HG02840 (cell line): ENCODE data around the gene NXPH4.
A peak's percentile ranks its signal among the peaks of the same experiment; 100 is the strongest.

Source experiments
- ATAC-seq: cut with Tn5 transposase; IDR thresholded peaks from one replicate; pipeline ENCODE4 v1.9.1; 2021; ENCODE audit warnings: mild to moderate bottlenecking, moderate library complexity, moderate number of reproducible peaks; ENCODE audit not compliant: unreplicated experiment, low FRiP score

The NXPH4 gene

DNA sequence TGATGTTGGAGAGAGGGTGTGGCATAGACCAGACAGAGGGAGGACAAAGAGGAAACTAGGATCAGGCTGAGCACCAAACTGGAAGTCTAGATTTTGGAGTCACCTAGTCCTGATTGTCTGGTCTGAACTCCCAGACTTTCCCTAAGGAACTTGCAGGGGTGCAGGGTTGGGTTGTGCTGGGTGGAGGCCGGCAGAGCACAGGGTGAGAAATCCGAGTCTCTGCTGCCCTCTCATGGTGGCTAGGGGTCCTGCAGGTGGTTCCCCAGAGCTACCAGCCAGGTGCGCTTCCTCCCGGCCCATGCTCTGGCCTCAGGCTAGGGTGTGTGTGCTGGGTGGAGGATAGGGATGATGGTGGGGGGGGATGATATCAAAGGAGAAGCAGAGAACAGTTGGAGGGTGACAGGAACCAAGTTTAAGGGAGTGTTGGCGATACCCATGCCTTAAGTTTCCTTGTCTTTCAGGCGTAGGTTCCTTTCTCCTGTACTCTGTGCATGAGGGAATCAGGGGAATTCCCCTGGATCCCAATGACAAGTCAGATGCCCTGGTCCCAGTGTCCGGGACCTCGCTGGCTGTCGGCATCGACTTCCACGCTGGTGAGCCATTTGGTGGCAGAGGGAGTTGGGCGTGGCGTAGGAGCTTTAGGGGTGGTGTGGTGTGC, 33.5 kb upstream of the NXPH4 start:
- peak; percentile 73 for ATAC-seq

DNA sequence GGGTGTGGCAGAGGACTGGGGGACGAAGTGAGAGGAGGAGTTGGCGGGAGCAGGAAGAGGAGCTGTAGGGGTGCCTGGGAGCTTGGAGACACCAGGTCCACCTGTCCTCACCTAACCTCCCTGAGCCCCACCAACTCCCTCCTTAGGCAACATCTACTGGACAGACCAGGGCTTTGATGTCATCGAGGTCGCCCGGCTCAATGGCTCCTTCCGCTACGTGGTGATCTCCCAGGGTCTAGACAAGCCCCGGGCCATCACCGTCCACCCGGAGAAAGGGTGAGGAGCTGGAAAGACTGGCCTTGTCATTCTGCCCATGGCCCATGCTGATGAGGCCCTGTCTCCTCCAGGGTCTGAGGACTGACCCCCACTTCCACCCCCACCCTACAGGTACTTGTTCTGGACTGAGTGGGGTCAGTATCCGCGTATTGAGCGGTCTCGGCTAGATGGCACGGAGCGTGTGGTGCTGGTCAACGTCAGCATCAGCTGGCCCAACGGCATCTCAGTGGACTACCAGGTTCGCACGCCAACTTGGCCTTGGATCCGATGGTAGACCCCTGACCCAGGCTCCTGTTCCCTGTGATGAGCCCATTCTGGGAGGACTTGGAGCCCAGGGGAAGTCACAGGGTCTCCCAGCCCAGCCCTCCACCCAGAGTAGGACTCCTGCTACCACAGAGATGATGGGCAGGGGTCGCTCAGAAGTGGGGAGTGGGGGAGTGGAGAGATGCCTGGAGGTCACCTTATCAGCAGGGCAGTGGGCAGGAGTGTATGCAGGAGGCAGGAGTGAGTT, 32.5 kb upstream of the NXPH4 start:
- ATAC-seq, result no peak

DNA sequence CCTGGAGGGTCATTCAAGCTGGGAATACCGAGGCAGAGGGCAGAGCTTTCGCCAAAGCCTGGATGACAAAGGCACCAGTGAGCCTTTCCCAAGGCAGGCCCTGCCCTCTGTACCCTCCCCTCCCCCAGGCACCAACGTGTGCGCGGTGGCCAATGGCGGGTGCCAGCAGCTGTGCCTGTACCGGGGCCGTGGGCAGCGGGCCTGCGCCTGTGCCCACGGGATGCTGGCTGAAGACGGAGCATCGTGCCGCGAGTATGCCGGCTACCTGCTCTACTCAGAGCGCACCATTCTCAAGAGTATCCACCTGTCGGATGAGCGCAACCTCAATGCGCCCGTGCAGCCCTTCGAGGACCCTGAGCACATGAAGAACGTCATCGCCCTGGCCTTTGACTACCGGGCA, 31.2 kb upstream of the NXPH4 start:
- no peak for ATAC-seq

DNA sequence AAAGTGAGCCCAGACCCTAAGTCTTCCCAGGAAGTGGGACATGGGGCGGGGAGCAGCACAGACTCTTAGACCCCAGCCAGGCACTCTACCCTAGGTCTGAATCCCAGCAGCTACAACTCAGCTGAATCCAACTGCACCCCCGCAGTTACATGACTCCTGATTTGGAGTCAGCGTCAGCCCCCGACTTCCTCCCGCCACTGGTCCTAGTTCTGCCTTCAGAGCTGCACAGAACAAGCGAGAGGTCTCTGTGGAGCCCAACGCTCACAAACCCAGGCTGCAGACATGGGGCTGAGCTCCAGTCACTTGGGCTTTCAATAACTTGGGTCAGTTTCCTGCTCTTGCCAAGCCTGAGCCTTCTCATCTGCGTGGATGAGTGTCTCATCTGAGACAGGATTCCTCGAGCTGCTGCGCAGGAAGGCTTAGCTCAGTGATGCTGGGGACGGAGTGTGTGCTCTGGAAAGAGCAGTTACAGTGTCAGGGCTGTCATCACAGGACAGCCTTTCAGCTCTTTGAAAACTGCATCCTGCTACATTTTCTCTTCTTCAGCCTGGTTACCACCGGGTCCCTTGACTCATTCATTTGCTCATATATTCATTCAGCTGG, 30.6 kb upstream of the NXPH4 start:
- no peak for ATAC-seq

DNA sequence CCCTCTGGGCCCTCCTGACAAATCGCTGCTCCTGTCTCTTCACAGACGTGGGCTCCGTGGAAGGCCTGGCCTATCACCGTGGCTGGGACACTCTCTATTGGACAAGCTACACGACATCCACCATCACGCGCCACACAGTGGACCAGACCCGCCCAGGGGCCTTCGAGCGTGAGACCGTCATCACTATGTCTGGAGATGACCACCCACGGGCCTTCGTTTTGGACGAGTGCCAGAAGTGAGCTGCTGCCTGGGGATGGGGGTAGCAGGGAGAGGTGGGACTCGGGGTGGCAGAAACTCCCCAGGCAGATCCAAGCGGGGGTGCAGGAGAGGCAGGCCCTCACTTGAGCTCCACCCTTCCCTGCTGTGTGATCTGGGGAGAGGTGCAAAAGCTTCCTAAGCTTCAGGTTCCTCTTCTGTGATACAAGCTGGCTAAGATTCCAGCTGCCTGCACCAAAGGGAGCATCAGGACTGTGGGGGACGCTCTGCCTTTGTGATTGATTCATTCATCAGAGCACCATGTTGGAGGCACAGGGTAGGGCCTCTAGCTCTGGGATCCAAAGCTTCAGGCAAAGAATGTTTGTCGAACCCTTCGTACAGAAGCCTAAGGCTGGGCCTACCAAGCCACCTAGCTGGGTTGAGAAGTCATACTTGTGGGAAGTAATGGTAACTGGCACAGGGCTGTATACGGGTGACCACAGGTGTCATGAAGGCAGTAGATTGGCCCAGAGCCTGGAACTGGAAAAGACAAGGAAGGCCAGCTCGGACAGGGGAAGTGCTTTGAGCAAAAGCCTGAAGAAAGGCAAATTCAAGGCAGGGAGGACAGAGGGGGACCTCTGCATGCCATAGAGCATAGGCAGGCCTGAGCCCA, 29.1 kb upstream of the NXPH4 start:
- ATAC-seq, result no peak

DNA sequence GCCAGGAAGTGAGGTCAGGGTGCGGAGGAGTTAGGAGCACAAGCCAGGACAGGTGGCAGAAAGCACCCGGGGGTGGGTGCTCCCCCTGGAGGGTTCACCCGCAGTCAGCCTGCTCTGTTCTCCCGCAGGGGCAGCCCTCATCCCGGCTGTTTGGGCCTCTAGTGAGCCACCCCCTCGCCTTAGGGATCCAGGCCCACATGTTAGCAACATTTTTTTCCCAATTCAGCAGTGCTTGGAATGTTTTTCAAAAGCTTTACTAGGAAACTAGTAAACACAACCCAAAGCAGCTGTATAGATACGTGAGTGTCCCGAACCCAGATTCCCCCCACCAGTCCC, 28.5 kb upstream of the NXPH4 start:
- no peak for ATAC-seq

DNA sequence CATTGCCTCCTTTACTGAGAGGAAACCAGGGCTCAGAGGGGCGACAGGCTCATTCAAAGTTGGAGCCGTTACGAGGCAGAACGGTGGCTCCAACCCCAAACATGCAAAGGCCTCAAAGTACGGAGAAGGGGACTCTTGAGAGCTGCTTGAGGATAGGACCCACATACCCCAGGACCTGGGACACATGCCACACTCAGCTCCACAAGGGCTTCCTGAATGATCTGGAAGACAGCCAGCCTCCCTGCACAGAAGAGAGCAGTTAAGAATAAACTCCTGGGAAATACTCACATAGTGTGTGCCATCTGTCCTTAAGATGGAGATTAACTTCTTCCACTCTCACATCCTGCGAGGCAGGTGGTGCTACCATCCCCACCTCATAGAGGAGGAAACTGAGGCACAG, 26.6 kb upstream of the NXPH4 start:
- no peak for ATAC-seq

DNA sequence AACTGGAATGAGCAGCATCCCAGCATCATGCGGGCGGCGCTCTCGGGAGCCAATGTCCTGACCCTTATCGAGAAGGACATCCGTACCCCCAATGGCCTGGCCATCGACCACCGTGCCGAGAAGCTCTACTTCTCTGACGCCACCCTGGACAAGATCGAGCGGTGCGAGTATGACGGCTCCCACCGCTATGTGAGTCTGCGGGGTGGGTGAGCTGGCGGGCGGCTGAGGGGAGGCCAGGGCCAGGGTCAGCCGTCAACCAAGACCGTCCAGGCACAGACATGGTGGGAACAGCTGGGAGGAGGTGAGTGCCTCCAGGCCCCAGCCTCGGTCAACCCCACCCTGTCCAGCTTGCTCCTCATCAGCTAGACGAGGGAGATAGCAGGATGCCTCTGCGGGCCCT, 25.8 kb upstream of the NXPH4 start:
- ATAC-seq, result no peak

DNA sequence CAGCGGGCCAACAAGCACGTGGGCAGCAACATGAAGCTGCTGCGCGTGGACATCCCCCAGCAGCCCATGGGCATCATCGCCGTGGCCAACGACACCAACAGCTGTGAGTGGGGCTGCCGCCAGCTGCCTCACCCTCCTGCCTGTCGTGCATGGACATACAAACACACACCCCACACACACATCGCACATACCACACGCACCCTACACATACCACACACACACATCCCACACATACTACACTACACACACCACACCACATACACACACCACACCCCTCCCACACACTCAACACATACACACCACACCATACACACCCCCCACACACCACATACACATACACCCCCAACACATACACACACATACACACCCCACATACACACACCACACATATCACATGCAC, 25.2 kb upstream of the NXPH4 start:
- no peak for ATAC-seq

DNA sequence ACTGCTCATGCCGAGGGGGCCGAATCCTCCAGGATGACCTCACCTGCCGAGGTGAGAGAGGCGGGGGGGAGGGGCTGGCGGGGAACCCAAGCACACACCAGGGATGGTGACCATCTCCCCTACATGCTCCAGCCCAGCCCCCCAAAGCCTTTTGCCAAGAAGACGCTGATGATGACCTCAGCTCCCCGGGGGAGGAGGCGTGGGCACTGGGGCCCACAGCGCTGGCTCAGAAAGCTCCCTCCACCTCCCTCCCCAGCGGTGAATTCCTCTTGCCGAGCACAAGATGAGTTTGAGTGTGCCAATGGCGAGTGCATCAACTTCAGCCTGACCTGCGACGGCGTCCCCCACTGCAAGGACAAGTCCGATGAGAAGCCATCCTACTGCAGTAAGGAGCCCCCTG, 23.7 kb upstream of the NXPH4 start:
- no peak for ATAC-seq

DNA sequence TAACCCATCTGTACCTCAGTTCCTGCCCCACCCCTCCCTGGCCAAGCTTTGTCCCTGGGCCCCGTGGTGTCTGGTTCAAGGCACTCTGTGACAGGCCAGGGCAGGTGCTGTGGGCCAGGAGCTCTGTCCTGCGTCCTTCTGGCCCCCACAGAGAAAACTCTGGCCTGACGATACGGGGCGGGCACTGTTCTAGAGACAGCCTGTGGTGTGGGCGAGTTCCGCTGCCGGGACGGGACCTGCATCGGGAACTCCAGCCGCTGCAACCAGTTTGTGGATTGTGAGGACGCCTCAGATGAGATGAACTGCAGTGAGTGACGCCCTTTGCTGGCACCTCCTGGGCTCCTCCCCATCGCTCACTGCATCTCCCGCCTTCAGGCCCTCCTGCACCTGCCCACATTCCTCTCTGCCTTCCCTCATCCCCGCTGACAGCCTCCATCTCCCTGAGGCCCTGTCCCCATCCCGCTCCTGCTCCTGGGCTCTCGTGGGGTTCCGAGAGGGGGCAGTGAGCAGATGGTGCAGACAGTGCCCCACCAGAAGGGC, 22.8 kb upstream of the NXPH4 start:
- no peak for ATAC-seq

DNA sequence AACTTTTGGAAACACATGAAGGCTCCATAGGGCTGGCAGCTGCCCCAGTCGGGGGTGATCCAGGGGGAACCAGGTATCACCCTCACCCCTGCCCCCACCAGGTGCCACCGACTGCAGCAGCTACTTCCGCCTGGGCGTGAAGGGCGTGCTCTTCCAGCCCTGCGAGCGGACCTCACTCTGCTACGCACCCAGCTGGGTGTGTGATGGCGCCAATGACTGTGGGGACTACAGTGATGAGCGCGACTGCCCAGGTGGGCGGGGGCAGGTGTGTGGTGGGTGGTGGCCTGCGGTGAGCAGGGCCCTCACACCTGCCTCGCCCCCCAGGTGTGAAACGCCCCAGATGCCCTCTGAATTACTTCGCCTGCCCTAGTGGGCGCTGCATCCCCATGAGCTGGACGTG, 22.3 kb upstream of the NXPH4 start:
- no peak for ATAC-seq

DNA sequence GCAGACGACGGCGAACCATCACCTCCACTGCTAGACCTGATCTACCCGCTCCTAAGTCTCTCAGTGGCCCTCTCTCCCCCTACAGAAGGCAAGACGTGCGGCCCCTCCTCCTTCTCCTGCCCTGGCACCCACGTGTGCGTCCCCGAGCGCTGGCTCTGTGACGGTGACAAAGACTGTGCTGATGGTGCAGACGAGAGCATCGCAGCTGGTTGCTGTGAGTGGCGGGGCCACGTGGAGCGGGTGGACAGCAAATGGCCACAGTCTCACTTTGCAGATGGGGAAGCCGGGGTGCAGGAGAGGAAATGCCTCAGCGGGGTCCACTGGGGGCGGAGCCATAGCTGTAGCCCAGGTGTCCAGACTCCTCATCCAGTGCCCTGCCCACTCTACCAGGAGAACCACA, 21.4 kb upstream of the NXPH4 start:
- ATAC-seq, result no peak

DNA sequence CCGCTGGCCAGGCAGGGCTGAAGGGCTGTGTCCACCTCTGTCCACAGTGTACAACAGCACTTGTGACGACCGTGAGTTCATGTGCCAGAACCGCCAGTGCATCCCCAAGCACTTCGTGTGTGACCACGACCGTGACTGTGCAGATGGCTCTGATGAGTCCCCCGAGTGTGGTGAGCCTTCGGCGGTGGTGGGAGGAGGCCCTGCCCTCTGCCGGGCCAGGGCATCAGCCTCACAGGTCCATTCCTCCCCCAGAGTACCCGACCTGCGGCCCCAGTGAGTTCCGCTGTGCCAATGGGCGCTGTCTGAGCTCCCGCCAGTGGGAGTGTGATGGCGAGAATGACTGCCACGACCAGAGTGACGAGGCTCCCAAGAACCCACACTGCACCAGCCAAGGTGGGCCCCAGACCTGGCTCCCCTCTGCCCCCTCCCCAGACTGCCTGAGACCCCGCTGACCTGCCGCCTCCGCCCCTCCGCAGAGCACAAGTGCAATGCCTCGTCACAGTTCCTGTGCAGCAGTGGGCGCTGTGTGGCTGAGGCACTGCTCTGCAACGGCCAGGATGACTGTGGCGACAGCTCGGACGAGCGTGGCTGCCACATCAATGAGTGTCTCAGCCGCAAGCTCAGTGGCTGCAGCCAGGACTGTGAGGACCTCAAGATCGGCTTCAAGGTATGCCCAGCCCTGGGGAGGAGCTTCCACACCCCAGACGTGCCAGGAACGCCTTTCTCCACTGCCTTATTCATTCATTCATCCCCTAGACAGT, 20.8 kb upstream of the NXPH4 start:
- ATAC-seq, result no peak

DNA sequence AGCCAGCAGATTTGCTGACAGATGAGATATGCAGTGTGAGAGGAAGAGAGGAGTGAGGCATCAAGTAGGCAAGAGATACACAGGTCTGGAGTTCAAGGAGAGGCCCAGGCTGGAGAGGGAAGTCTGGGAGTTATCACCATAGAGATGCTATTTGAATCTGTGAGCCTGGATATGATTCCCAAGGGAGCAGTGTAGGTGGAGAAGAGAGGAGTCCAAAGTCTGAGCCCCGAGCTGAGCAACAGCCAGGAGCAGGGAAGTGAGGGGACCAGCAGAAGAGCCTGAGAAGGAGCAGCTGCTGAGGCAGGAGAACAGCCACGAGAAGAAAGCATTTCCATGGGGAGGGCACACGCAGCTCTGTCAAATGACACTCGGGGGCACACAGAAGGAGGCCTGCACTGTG, 20.2 kb upstream of the NXPH4 start:
- ATAC-seq, result no peak

DNA sequence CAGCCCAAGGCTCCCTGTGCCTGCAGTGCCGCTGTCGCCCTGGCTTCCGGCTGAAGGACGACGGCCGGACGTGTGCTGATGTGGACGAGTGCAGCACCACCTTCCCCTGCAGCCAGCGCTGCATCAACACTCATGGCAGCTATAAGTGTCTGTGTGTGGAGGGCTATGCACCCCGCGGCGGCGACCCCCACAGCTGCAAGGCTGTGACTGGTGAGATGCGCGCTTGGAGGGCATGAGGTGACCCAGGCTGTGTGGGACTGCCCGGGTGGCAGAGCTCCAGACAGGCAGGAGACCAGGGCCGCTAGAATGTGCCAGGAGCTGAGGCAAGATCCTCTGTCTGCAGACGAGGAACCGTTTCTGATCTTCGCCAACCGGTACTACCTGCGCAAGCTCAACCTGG, 19.6 kb upstream of the NXPH4 start:
- no peak for ATAC-seq

DNA sequence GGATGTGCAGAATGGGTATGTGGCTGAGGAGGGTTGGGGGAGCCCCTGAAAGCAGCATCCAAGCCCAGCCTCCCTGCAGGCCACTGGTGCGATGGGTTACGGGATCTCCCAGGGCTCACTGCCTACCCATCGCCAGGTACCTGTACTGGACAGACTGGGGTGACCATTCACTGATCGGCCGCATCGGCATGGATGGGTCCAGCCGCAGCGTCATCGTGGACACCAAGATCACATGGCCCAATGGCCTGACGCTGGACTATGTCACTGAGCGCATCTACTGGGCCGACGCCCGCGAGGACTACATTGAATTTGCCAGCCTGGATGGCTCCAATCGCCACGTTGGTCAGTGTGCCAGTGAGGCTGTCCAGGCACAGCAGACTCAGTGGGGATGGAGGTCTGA, 18.3 kb upstream of the NXPH4 start:
- ATAC-seq, result no peak

DNA sequence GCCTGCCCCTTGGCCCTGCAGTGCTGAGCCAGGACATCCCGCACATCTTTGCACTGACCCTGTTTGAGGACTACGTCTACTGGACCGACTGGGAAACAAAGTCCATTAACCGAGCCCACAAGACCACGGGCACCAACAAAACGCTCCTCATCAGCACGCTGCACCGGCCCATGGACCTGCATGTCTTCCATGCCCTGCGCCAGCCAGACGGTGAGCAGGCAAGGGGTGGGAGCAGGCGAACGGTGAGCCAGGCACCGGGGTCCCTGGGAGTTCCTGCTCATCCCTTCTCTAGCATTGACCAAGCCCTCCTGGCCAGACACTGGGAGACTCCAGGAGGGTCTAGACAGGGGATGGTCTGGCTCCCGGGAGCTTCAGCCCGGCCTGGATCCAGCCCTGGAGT, 17.4 kb upstream of the NXPH4 start:
- ATAC-seq, result no peak

DNA sequence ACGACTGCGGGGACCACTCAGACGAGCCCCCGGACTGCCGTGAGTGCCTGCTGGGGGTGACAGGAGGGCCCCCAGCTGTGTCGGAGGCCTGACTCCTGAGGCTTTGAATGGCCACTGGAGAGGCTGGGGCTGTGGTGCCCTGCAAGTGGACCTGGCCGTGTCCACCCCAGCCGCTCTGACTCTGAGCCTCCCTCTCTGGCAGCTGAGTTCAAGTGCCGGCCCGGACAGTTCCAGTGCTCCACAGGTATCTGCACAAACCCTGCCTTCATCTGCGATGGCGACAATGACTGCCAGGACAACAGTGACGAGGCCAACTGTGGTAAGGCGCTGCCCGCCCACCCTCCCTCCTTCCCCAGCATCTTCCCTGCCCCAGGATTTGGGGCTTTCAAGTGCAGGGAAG, 16.1 kb upstream of the NXPH4 start:
- ATAC-seq, result no peak

DNA sequence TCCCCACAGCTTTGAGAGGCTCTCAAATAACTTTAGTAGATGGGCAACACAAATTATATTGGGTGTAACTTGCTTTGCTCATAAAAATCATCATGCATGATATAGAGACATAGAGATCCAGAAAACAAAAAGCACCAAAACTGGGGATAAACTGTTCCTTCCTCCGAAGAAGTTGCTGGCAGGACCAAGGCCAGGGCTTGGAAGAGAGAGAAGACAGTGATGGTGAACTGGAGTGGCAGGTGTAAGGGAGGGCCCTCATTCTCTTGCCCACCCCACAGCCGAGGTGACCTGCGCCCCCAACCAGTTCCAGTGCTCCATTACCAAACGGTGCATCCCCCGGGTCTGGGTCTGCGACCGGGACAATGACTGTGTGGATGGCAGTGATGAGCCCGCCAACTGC, 15.4 kb upstream of the NXPH4 start:
- ATAC-seq, result no peak
